ENCODE data around the gene GPAT3.

- TF ChIP-seq CTCF (conservative IDR thresholded peaks at IDR 0.05; ENCODE audit: low read length) (no peak), EZH2phosphoT487 (IDR thresholded peaks at IDR 0.05; ENCODE audit: borderline replicate concordance) (no peak)
Measured at GRCh38 chr4:83569429-83569828, 33.5 kb downstream of the GPAT3 start.
